WERI-Rb-1 (cell line): Measurements from ENCODE around the gene KLF13.

ENCODE experiments used
- DNase-seq: peaks from one replicate; pipeline ENCODE4 v3.0.0-alpha.2; 2020
- H3K27ac ChIP-seq: fragments of 250-450 bp; sonication (Bioruptor Pico); 2 replicates; pipeline ENCODE4 v1.5.1; 2020; ENCODE audit warnings: mild to moderate bottlenecking, moderate library complexity
- H3K27me3 ChIP-seq: fragments of 250-450 bp; sonication (Bioruptor Pico); 2 replicates; pipeline ENCODE4 v1.5.1; 2021; ENCODE audit warnings: mild to moderate bottlenecking, low read depth, moderate library complexity; ENCODE audit not compliant: insufficient read depth, severe bottlenecking
- H3K36me3 ChIP-seq: fragments of 250-450 bp; sonication (Bioruptor Pico); 2 replicates; pipeline ENCODE4 v1.5.1; 2020; ENCODE audit warnings: mild to moderate bottlenecking, moderate library complexity
- H3K4me3 ChIP-seq: 2 replicates; pipeline ENCODE4 v1.5.1; 2011; ENCODE audit warnings: low read depth, mild to moderate bottlenecking, control low read depth, low read length
- H3K9me3 ChIP-seq: fragments of 250-450 bp; sonication (Bioruptor Pico); 2 replicates; pipeline ENCODE4 v1.5.1; 2021; ENCODE audit warnings: mild to moderate bottlenecking, moderate library complexity; ENCODE audit not compliant: severe bottlenecking
- CTCF ChIP-seq: IDR thresholded peaks from 2 replicates; pipeline ENCODE4 v1.5.1; 2011; ENCODE audit warnings: low read depth, mild to moderate bottlenecking, control low read depth, inconsistent platforms, low read length

KLF13 gene

GRCh38 chr15:31323627-31324026 is 3.0 kb upstream of the KLF13 start:
- Histone ChIP-seq H3K27ac (no peak overlapping the region), H3K4me3 (no peak overlapping the region), H3K9me3 (peaks cover 5% of the 10 kb centered on the region), H3K27me3 (no peaks in the 10 kb centered on the region), H3K36me3 (no peaks in the 10 kb centered on the region)
- no peak for DNase-seq
- TF ChIP-seq CTCF = no peak

GRCh38 chr15:31324186-31324585 is 2.4 kb upstream of the KLF13 start:
- Histone ChIP-seq H3K27me3 (no peaks in the 10 kb centered on the region), H3K27ac (no peak overlapping the region), H3K36me3 (no peaks in the 10 kb centered on the region), H3K9me3 (peaks cover 5% of the 10 kb centered on the region), H3K4me3 (no peak overlapping the region)
- TF ChIP-seq CTCF = no peak
- DNase-seq = no peak

GRCh38 chr15:31324806-31325594 is 1.6 kb upstream of the KLF13 start:
- Histone ChIP-seq H3K36me3 (no peaks in the 10 kb centered on the region), H3K27me3 (no peaks in the 10 kb centered on the region), H3K4me3 (peak overlapping the region; percentile 68), H3K27ac (peak overlapping the region; percentile 92), H3K9me3 (peaks cover 5% of the 10 kb centered on the region)
- TF ChIP-seq CTCF = no peak
- no peak for DNase-seq

GRCh38 chr15:31325595-31326155 is 960 bp upstream of the KLF13 start:
- peak; percentile 43 for DNase-seq
- no peak for TF ChIP-seq CTCF
- H3K27ac ChIP-seq = peak overlapping the region; percentile 92
- peaks cover 5% of the 10 kb centered on the region for H3K9me3 ChIP-seq
- H3K27me3 ChIP-seq = no peaks in the 10 kb centered on the region
- no peaks in the 10 kb centered on the region for H3K36me3 ChIP-seq
- peak overlapping the region; percentile 68 for H3K4me3 ChIP-seq

GRCh38 chr15:31326875-31327668 is 437 bp downstream of the KLF13 start:
- peak; percentile 53 for DNase-seq
- H3K27me3 ChIP-seq = no peaks in the 10 kb centered on the region
- H3K27ac ChIP-seq = peak overlapping the region; percentile 70
- no peak for TF ChIP-seq CTCF
- no peaks in the 10 kb centered on the region for H3K9me3 ChIP-seq
- peak overlapping the region; percentile 58 for H3K4me3 ChIP-seq
- H3K36me3 ChIP-seq = no peaks in the 10 kb centered on the region
